ENCODE data around the gene NR1I3. TPM values are rescaled to one million over a fixed set of nuclear protein-coding genes. Genes with fewer than 3 reads are reported as not detected.

NR1I3 gene, protein sequence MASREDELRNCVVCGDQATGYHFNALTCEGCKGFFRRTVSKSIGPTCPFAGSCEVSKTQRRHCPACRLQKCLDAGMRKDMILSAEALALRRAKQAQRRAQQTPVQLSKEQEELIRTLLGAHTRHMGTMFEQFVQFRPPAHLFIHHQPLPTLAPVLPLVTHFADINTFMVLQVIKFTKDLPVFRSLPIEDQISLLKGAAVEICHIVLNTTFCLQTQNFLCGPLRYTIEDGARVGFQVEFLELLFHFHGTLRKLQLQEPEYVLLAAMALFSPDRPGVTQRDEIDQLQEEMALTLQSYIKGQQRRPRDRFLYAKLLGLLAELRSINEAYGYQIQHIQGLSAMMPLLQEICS
- total RNA-seq (not detected), polyA plus RNA-seq (under 1 TPM in 1 of 2 donors, not detected in 1; 0.13 TPM)

DNA sequence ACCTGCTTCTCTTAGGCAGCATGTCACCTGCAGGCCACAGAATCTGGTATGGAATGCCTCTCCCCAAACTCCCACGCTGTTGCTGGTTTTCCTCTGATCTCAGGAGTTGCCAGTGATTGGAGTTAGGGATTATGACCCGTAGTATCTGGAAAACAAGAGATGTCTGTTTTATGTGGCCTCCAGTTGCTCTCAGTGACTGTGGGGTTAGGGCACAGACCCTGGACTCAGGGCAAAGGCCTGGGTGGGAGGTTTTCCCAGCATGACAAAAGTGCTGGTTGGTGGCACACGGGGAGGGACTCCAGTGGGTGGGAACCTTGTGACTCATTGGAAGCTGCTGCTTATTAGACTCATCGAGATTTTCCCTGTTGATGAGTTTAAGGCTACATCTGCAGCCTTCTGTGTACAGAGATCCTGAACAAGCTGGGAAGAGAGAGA, at the start of gene NR1I3:
Gene NR1I3, minus strand, starts transcription at position 165 of the 435 bp plus-strand sequence. CDS start 1,638 bp downstream, outside the sequence.
- Mint-ChIP-seq H3K27ac (peak within 1 kb of the TSS in 1 of 7 donors; percentile 66), H3K36me3 (no peaks in the 10 kb centered on the region), H3K4me3 (no peak within 1 kb of the TSS), H3K27me3 (peaks cover 11 to 12% of the 10 kb centered on the region in 2 donors), H3K9me3 (no peaks in the 10 kb centered on the region), H3K4me1 (no peaks in the 10 kb centered on the region)
- no peaks in the 10 kb centered on the region for H3K4me1 ChIP-seq (ENCODE audit: insufficient read depth, low read length)
- no peaks in the 10 kb centered on the region for H3K36me3 ChIP-seq (ENCODE audit: insufficient read depth, low read length)
- H3K4me3 ChIP-seq (ENCODE audit: low read length in 2 of 2), result no peak within 1 kb of the TSS
- ChIA-PET CTCF (ENCODE audit: partially characterized antibody) (interaction anchor here (1.0 kb wide), 1 partner anchor 11 kb away, joined by 3 read pairs; no protein-coding TSS in a partner anchor), POLR2A (ENCODE audit: partially characterized antibody) (no interaction called here)
- H3K27me3 ChIP-seq (ENCODE audit: insufficient read depth, low read length), result no peaks in the 10 kb centered on the region
- H3K27ac ChIP-seq (ENCODE audit: low read depth, low read length), result no peak within 1 kb of the TSS
- H3K9me3 ChIP-seq (ENCODE audit: control insufficient read depth in 1 of 2, low read length in 2 of 2), result no peaks in the 10 kb centered on the region
- DNase-seq, result no peak
- intact Hi-C loops (cut with micrococcal nuclease), result no loop called here

DNA sequence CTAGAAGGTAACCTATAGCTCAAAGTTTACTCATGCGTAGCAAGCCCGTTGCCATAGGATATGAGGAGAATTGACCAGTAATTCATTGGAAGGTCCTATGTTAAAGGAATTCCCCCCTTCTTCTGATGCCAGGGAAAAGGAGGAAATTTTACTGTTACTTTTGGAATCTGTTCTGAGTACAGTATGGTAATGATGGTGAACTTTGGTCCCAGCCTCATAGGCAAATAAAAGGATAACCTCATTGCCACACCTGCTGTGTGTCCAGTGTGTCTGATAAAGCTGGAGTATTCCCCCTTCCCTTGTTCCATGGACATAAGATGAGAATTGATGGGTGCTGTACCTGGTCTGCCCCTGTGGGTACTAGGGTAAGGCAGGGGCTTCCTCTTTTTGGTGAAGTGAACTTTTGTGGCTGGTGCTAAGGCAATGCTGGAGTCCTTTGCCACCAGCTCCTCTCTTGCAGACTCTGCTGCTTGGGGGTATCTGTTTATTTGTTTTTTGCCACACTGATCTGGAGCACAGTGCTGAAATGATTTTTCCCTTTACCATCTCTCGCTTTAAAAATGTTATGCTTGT, 49.6 kb upstream of the NR1I3 start:
- H3K9me3 Mint-ChIP-seq, result peaks cover 0 to 2% (median 0%) of the 10 kb centered on the region in 8 donors
- H3K27me3 Mint-ChIP-seq, result peaks cover 0 to 7% of the 10 kb centered on the region in 2 donors
- POLR2A ChIA-PET (ENCODE audit: partially characterized antibody), result interaction anchor here (1.3 kb wide), 1 partner anchor 18 kb away, joined by 3 read pairs; no protein-coding TSS in a partner anchor

DNA sequence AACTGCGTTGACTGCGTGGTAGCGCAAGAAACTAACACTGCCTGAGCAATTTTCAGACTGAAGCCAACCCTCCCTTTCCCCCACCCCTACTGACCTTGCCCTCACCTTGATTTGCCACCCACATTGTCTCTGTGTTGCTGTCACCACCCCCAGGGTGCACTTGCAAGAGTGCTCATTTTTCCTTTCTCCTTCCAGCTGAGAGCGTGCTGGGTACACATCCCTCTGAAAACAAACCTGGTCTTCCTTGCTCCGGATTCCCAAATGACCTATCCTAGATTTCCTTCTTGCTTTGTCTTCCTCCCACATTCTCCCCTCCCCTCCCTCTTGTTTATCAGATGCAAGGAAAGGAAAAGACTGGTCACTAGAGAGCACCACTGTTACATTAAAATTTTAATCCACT, 47.5 kb upstream of the NR1I3 start:
- peaks cover 0 to 16% of the 10 kb centered on the region in 2 donors for H3K36me3 Mint-ChIP-seq
- no peaks in the 10 kb centered on the region for H3K4me1 Mint-ChIP-seq
- Histone ChIP-seq H3K27me3 (ENCODE audit: insufficient read depth, low read length) (peaks cover 3% of the 10 kb centered on the region), H3K27ac (ENCODE audit: low read depth, low read length) (no peak overlapping the region), H3K4me3 (ENCODE audit: low read length in 2 of 2) (no peak overlapping the region), H3K36me3 (ENCODE audit: insufficient read depth, low read length) (no peaks in the 10 kb centered on the region), H3K9me3 (ENCODE audit: control insufficient read depth in 1 of 2, low read length in 2 of 2) (no peaks in the 10 kb centered on the region), H3K4me1 (ENCODE audit: insufficient read depth, low read length) (no peaks in the 10 kb centered on the region)
- no peaks in the 10 kb centered on the region for H3K9me3 Mint-ChIP-seq
- H3K4me3 Mint-ChIP-seq, result no peak overlapping the region
- POLR2A ChIA-PET (ENCODE audit: partially characterized antibody), result no interaction called here
- CTCF ChIA-PET (ENCODE audit: partially characterized antibody), result no interaction called here
- no peak for DNase-seq
- H3K27ac Mint-ChIP-seq, result no peak overlapping the region
- intact Hi-C loops (cut with micrococcal nuclease), result no loop called here
- H3K27me3 Mint-ChIP-seq, result peaks cover 0 to 7% of the 10 kb centered on the region in 2 donors

More for the DNA sequence above, 49.6 kb upstream of the NR1I3 start:
- Histone ChIP-seq H3K36me3 (ENCODE audit: insufficient read depth, low read length) (no peaks in the 10 kb centered on the region), H3K4me3 (ENCODE audit: low read length in 2 of 2) (no peak overlapping the region), H3K4me1 (ENCODE audit: insufficient read depth, low read length) (no peaks in the 10 kb centered on the region), H3K27me3 (ENCODE audit: insufficient read depth, low read length) (peaks cover 3% of the 10 kb centered on the region), H3K27ac (ENCODE audit: low read depth, low read length) (no peak overlapping the region), H3K9me3 (ENCODE audit: control insufficient read depth in 1 of 2, low read length in 2 of 2) (no peaks in the 10 kb centered on the region)
- H3K4me1 Mint-ChIP-seq, result peaks cover 0 to 4% (median under 1%) of the 10 kb centered on the region in 4 donors
- DNase-seq, result no peak
- H3K36me3 Mint-ChIP-seq, result peaks cover 0 to 12% of the 10 kb centered on the region in 2 donors
- intact Hi-C loops (cut with micrococcal nuclease), result no loop called here
- CTCF ChIA-PET (ENCODE audit: partially characterized antibody), result interaction anchor here (1.2 to 1.4 kb wide), 2 partner anchors 58 to 72 kb away, joined by 3 read pairs; no protein-coding TSS in a partner anchor
- H3K4me3 Mint-ChIP-seq, result no peak overlapping the region
- H3K27ac Mint-ChIP-seq, result no peak overlapping the region

DNA sequence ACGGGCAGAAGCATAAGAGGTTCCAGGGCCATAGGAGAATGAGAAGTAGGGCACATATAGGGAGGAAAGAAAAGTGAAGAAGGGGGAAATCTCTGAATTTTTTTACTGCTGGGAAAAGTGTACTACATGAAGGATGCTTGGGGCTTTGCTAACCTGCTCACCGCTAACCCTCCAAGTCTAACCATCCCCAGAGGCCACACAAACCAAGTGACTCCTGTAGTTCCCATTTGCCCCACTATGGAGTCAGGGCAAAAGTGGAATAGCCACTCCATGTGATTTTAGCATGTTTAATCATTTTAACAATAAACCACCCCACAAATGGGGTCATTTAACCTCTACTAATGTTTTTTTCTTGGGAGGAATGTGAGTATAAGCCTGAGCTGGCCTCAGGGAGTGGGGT, 47.1 kb upstream of the NR1I3 start:
- POLR2A ChIA-PET (ENCODE audit: partially characterized antibody), result no interaction called here
- H3K4me1 ChIP-seq (ENCODE audit: insufficient read depth, low read length), result no peaks in the 10 kb centered on the region
- intact Hi-C loops (cut with micrococcal nuclease), result no loop called here

DNA sequence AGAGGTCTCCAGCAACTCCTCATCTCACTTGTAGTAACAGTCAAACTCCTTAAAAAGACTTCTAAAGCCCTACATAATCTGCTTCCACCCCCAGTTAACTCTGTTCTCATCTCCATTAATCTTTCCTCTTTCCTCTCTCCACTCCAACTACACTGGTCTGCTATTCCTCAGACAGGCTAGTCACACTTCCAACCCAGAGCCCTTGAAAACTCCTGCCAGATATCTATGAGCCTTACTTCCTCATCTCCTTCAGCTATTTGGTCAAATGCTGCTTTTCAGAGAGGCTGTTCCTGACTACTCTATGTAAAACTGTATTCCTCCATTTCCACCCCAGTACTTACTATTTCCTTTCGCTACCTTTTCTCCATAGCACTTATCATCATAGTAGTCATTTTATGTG, 45.0 kb upstream of the NR1I3 start:
- intact Hi-C loops (cut with micrococcal nuclease), result no loop called here
- Histone ChIP-seq H3K9me3 (ENCODE audit: control insufficient read depth in 1 of 2, low read length in 2 of 2) (no peaks in the 10 kb centered on the region), H3K4me1 (ENCODE audit: insufficient read depth, low read length) (no peaks in the 10 kb centered on the region), H3K4me3 (ENCODE audit: low read length in 2 of 2) (no peak overlapping the region), H3K36me3 (ENCODE audit: insufficient read depth, low read length) (no peaks in the 10 kb centered on the region), H3K27me3 (ENCODE audit: insufficient read depth, low read length) (peaks cover 3% of the 10 kb centered on the region), H3K27ac (ENCODE audit: low read depth, low read length) (no peak overlapping the region)
- H3K9me3 Mint-ChIP-seq, result no peaks in the 10 kb centered on the region
- no peak overlapping the region for H3K4me3 Mint-ChIP-seq
- H3K4me1 Mint-ChIP-seq, result no peaks in the 10 kb centered on the region
- peaks cover 0 to 16% of the 10 kb centered on the region in 2 donors for H3K36me3 Mint-ChIP-seq
- CTCF ChIA-PET (ENCODE audit: partially characterized antibody), result interaction anchor here (1.0 to 1.1 kb wide), 2 partner anchors 8 to 26 kb away, joined by 3 to 7 read pairs; no protein-coding TSS in a partner anchor
- DNase-seq, result no peak
- POLR2A ChIA-PET (ENCODE audit: partially characterized antibody), result no interaction called here
- peaks cover 0 to 10% of the 10 kb centered on the region in 2 donors for H3K27me3 Mint-ChIP-seq
- peak overlapping the region in 2 of 7 donors; percentile 12 to 25 for H3K27ac Mint-ChIP-seq

More for the DNA sequence above, 47.1 kb upstream of the NR1I3 start:
- peaks cover 3% of the 10 kb centered on the region for H3K27me3 ChIP-seq (ENCODE audit: insufficient read depth, low read length)
- H3K4me3 ChIP-seq (ENCODE audit: low read length in 2 of 2), result no peak overlapping the region
- no peak overlapping the region for H3K27ac ChIP-seq (ENCODE audit: low read depth, low read length)
- no peaks in the 10 kb centered on the region for H3K36me3 ChIP-seq (ENCODE audit: insufficient read depth, low read length)
- H3K9me3 ChIP-seq (ENCODE audit: control insufficient read depth in 1 of 2, low read length in 2 of 2), result no peaks in the 10 kb centered on the region
- Mint-ChIP-seq H3K27me3 (peaks cover 0 to 7% of the 10 kb centered on the region in 2 donors), H3K9me3 (no peaks in the 10 kb centered on the region), H3K4me1 (no peaks in the 10 kb centered on the region), H3K27ac (no peak overlapping the region), H3K36me3 (peaks cover 0 to 19% of the 10 kb centered on the region in 2 donors), H3K4me3 (no peak overlapping the region)
- CTCF ChIA-PET (ENCODE audit: partially characterized antibody), result no interaction called here
- DNase-seq, result no peak

DNA sequence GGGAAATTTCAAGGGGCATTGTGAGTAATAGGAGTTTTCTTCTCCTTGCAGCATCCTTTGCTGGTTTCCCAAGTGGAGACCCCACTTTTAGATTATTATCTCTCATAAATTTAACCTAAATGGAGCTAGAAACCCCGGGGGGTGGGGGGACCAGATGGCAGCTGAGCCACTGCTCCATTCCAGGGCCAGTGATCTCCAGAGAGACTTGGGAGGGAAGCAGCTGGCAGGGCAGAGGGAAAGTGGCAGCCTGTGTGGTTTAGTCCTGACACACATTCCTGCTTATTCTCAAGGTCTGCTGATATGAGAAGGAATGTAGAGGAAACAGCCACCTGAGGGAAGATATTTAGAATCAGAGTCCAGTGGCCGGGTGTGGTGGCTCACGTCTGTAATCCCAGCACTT, 36.9 kb upstream of the NR1I3 start:
- DNase-seq, result no peak
- H3K4me1 ChIP-seq (ENCODE audit: insufficient read depth, low read length), result no peaks in the 10 kb centered on the region
- ChIA-PET POLR2A (ENCODE audit: partially characterized antibody) (no interaction called here), CTCF (ENCODE audit: partially characterized antibody) (interaction anchor here (0.7 kb wide), 1 partner anchor 142 kb away, joined by 3 read pairs; no protein-coding TSS in a partner anchor)
- no peak overlapping the region for H3K27ac ChIP-seq (ENCODE audit: low read depth, low read length)
- Mint-ChIP-seq H3K9me3 (no peaks in the 10 kb centered on the region), H3K4me1 (no peaks in the 10 kb centered on the region), H3K27me3 (peaks cover 10% of the 10 kb centered on the region in 2 donors), H3K27ac (no peak overlapping the region), H3K4me3 (no peak overlapping the region), H3K36me3 (no peaks in the 10 kb centered on the region)
- intact Hi-C loops (cut with micrococcal nuclease), result no loop called here
- no peak overlapping the region for H3K4me3 ChIP-seq (ENCODE audit: low read length in 2 of 2)
- H3K9me3 ChIP-seq (ENCODE audit: control insufficient read depth in 1 of 2, low read length in 2 of 2), result no peaks in the 10 kb centered on the region
- no peaks in the 10 kb centered on the region for H3K27me3 ChIP-seq (ENCODE audit: insufficient read depth, low read length)
- no peaks in the 10 kb centered on the region for H3K36me3 ChIP-seq (ENCODE audit: insufficient read depth, low read length)

DNA sequence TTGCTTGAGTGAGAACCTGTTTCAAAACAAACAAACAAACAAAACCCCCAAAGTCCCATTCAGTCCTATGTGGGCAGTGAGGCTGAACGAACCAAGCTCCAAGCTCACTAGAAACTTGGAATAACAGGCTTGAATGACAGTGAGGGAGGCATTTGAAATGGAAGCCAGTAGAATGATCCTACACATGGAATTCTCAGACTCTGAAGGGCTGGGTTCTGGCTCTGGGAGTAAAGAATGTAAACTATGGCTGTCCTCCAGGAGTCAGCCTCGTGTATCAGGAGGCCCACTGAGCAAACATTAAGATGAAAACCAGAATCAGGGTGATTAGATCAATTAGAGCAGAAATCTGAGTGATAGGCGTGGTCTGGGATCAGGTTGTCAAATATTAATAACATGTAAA, 35.4 kb upstream of the NR1I3 start:
- no peaks in the 10 kb centered on the region for H3K36me3 Mint-ChIP-seq

More for the DNA sequence above, 35.4 kb upstream of the NR1I3 start:
- intact Hi-C loops (cut with micrococcal nuclease), result no loop called here
- peaks cover 10% of the 10 kb centered on the region in 2 donors for H3K27me3 Mint-ChIP-seq
- no peaks in the 10 kb centered on the region for H3K9me3 ChIP-seq (ENCODE audit: control insufficient read depth in 1 of 2, low read length in 2 of 2)
- CTCF ChIA-PET (ENCODE audit: partially characterized antibody), result no interaction called here
- H3K27ac ChIP-seq (ENCODE audit: low read depth, low read length), result no peak overlapping the region
- no peaks in the 10 kb centered on the region for H3K9me3 Mint-ChIP-seq
- H3K27me3 ChIP-seq (ENCODE audit: insufficient read depth, low read length), result no peaks in the 10 kb centered on the region
- no peaks in the 10 kb centered on the region for H3K4me1 Mint-ChIP-seq
- H3K4me1 ChIP-seq (ENCODE audit: insufficient read depth, low read length), result no peaks in the 10 kb centered on the region
- POLR2A ChIA-PET (ENCODE audit: partially characterized antibody), result no interaction called here
- H3K36me3 ChIP-seq (ENCODE audit: insufficient read depth, low read length), result no peaks in the 10 kb centered on the region
- DNase-seq, result no peak
- H3K4me3 Mint-ChIP-seq, result no peak overlapping the region
- no peak overlapping the region for H3K4me3 ChIP-seq (ENCODE audit: low read length in 2 of 2)
- no peak overlapping the region for H3K27ac Mint-ChIP-seq
